Liver (tissue), 9 donors: ENCODE measurements around the gene UBE2K. TPM values are rescaled to one million over a fixed set of nuclear protein-coding genes. Genes with fewer than 3 reads are reported as not detected.

Experiments
- DNase-seq: peaks from one replicate; pipeline ENCODE4 v3.0.0-alpha.2; 2017; ENCODE audit warnings: low spot score
- H3K27ac ChIP-seq, 2 donors: one replicate each; pipeline ENCODE4 v1.7.0; 2013; ENCODE audit warnings: inconsistent platforms in 2 of 2, low read length in 2 of 2, control low read depth in 1 of 2, low read depth in 1 of 2, mild to moderate bottlenecking in 1 of 2
- H3K27me3 ChIP-seq, 4 donors: one replicate each; pipeline versions ENCODE4 v1.6.1 to v1.7.0; 2013; ENCODE audit warnings: low read length in 3 of 4, inconsistent platforms in 1 of 4, mild to moderate bottlenecking in 1 of 4, moderate library complexity in 1 of 4; ENCODE audit not compliant: control insufficient read depth in 4 of 4, insufficient read depth in 4 of 4
- H3K36me3 ChIP-seq, 4 donors: one replicate each; pipeline versions ENCODE4 v1.6.1 to v1.7.0; 2013; ENCODE audit warnings: low read length in 3 of 4, mild to moderate bottlenecking in 3 of 4, low read depth in 1 of 4, moderate library complexity in 1 of 4; ENCODE audit not compliant: control insufficient read depth in 4 of 4, insufficient read depth in 3 of 4
- H3K4me1 ChIP-seq, 4 donors: one replicate each; pipeline versions ENCODE4 v1.6.1 to v1.7.0; 2013; ENCODE audit warnings: low read length in 3 of 4, mild to moderate bottlenecking in 3 of 4, moderate library complexity in 1 of 4; ENCODE audit not compliant: control insufficient read depth in 4 of 4, insufficient read depth in 4 of 4
- H3K4me3 ChIP-seq, 3 donors: one replicate each; pipeline versions ENCODE4 v1.6.1 to v1.7.0; 2013; ENCODE audit warnings: low read length in 3 of 3, control low read depth in 1 of 3, low read depth in 1 of 3, mild to moderate bottlenecking in 1 of 3
- H3K9ac ChIP-seq, 2 donors: one replicate each; pipeline ENCODE4 v1.7.0; 2013; ENCODE audit warnings: low read length in 2 of 2, mild to moderate bottlenecking in 2 of 2, moderate library complexity in 2 of 2, control low read depth in 1 of 2, low read depth in 1 of 2
- H3K9me3 ChIP-seq, 4 donors: one replicate each; pipeline versions ENCODE4 v1.6.1 to v1.7.0; 2013; ENCODE audit warnings: low read length in 3 of 4; ENCODE audit not compliant: control insufficient read depth in 4 of 4
- FOXA1 ChIP-seq: IDR thresholded peaks from 2 replicates; pipeline ENCODE4 v1.6.1; 2016; ENCODE audit warnings: antibody characterized with exemption
- FOXA2 ChIP-seq: IDR thresholded peaks from 2 replicates; pipeline ENCODE4 v1.6.1; 2016; ENCODE audit warnings: antibody characterized with exemption
- GABPA ChIP-seq, 2 donors: IDR thresholded peaks in 1 of 2; conservative IDR thresholded peaks in 1 of 2; 2 replicates each; pipeline ENCODE4 v1.6.1; 2016; ENCODE audit warnings: antibody characterized with exemption in 2 of 2, mild to moderate bottlenecking in 1 of 2, moderate library complexity in 1 of 2
- JUND ChIP-seq, 2 donors: IDR thresholded peaks; 2 replicates each; pipeline ENCODE4 v1.6.1; 2016; ENCODE audit warnings: antibody characterized with exemption in 2 of 2
- NR2F2 ChIP-seq: IDR thresholded peaks from 2 replicates; pipeline ENCODE4 v1.6.1; 2016; ENCODE audit warnings: antibody characterized with exemption
- RAD21 ChIP-seq, 2 donors: IDR thresholded peaks; 2 replicates each; pipeline ENCODE4 v1.6.1; 2016; ENCODE audit warnings: antibody characterized with exemption in 2 of 2, mild to moderate bottlenecking in 2 of 2
- SP1 ChIP-seq: IDR thresholded peaks from 2 replicates; pipeline ENCODE4 v1.6.1; 2018; ENCODE audit warnings: antibody characterized with exemption, mild to moderate bottlenecking
- TAF1 ChIP-seq: conservative IDR thresholded peaks from 2 replicates; pipeline ENCODE4 v1.6.1; 2016; ENCODE audit warnings: antibody characterized with exemption, mild to moderate bottlenecking
- YY1 ChIP-seq: IDR thresholded peaks from 2 replicates; pipeline ENCODE4 v1.6.1; 2016; ENCODE audit warnings: antibody characterized with exemption, mild to moderate bottlenecking
- WGBS: extraction: QIAGEN DNeasy Blood & Tissue Kit; methylation state at CpG from one replicate; pipeline ENCODE4 v1.1.7; 2013; 5-methylcytosine and 5-hydroxymethylcytosine counted together
- polyA plus RNA-seq, 2 donors: library from polyadenylated mRNA; stranded (reverse) in 1 of 2; unstranded in 1 of 2; fragments of 200-250 nt in 1 of 2; fragments of >200 nt in 1 of 2; fragmentation: Nextera tagmentation in 1 of 2; extraction: Ambion mirVana in 1 of 2; gene quantifications; one replicate each; pipeline versions ENCODE4 v1.2.1 to v1.2.3, GENCODE V29; 2013 to 2015
- total RNA-seq, 2 donors: library from RNA; depleted of rRNA; stranded (reverse); fragments of >200 nt; gene quantifications; one replicate each; pipeline ENCODE4 v1.2.3, GENCODE V29; 2014
- TF ChIP-seq, protein P1 (sequence below): IDR thresholded peaks from 2 replicates; pipeline ENCODE4 v1.6.1; 2016; ENCODE audit warnings: antibody characterized with exemption, mild to moderate bottlenecking
- TF ChIP-seq, protein P2 (sequence below): IDR thresholded peaks from 2 replicates; pipeline ENCODE4 v1.6.1; 2016; ENCODE audit warnings: antibody characterized with exemption
- TF ChIP-seq, protein P3 (sequence below): IDR thresholded peaks from 2 replicates; pipeline ENCODE4 v1.6.1; 2016; ENCODE audit warnings: antibody characterized with exemption
- TF ChIP-seq, protein P4 (sequence below): fragments of 150-350 bp; IDR thresholded peaks from 2 replicates; pipeline ENCODE4 v1.5.1; 2017; ENCODE audit warnings: improper control_type of control experiment, low read depth, low read length; ENCODE audit not compliant: missing input control
- donor health status: healthy.
- donor health status: healthy.
- donor health status: healthy.
- donor health status: healthy.
- donor health status: healthy.

UBE2K gene
- total and polyA plus RNA-seq, 4 donors, result 21.5 to 45.3 (median 26.0) TPM

DNA sequence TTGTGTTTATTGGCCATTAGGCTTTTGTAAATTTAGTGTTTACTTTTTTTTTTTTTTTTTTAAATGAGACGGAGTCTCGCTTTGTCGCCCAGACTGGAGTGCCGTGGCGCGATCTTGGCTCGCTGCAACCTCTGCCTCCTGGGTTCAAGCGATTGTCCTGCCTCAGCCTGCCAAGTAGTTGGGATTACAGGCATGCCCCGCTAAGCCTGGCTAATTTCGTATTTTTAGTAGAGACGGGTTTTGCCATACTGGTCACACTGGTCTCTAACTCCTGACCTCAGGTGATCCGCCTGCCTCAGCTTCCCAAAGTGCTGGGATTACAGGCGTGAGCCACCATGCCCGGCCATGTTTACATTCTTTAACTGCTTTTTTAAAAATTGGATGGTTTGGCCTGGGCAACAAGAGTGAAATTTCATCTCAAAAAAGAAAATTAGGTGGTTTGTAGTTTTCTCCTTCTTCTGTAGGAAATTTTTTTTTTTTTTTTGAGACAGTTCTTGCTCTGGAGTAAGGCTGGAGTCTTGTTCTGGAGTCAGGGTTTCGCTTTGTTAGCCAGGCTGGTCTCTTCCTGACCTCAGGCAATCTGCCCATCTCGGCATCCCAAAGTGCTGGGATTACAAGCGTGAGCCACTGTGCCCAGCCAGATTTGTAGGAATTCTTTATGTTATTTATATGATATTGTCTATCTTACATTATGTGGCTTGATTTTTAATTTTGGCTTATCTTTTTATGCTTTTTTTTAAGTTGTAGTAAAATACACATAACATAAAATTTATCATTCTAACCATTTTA, 15.1 kb downstream of the UBE2K start (continued):
- TF ChIP-seq, protein P1, sequence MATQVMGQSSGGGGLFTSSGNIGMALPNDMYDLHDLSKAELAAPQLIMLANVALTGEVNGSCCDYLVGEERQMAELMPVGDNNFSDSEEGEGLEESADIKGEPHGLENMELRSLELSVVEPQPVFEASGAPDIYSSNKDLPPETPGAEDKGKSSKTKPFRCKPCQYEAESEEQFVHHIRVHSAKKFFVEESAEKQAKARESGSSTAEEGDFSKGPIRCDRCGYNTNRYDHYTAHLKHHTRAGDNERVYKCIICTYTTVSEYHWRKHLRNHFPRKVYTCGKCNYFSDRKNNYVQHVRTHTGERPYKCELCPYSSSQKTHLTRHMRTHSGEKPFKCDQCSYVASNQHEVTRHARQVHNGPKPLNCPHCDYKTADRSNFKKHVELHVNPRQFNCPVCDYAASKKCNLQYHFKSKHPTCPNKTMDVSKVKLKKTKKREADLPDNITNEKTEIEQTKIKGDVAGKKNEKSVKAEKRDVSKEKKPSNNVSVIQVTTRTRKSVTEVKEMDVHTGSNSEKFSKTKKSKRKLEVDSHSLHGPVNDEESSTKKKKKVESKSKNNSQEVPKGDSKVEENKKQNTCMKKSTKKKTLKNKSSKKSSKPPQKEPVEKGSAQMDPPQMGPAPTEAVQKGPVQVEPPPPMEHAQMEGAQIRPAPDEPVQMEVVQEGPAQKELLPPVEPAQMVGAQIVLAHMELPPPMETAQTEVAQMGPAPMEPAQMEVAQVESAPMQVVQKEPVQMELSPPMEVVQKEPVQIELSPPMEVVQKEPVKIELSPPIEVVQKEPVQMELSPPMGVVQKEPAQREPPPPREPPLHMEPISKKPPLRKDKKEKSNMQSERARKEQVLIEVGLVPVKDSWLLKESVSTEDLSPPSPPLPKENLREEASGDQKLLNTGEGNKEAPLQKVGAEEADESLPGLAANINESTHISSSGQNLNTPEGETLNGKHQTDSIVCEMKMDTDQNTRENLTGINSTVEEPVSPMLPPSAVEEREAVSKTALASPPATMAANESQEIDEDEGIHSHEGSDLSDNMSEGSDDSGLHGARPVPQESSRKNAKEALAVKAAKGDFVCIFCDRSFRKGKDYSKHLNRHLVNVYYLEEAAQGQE, result no peak
- no peak for TF ChIP-seq FOXA1
- no peak for TF ChIP-seq NR2F2

DNA sequence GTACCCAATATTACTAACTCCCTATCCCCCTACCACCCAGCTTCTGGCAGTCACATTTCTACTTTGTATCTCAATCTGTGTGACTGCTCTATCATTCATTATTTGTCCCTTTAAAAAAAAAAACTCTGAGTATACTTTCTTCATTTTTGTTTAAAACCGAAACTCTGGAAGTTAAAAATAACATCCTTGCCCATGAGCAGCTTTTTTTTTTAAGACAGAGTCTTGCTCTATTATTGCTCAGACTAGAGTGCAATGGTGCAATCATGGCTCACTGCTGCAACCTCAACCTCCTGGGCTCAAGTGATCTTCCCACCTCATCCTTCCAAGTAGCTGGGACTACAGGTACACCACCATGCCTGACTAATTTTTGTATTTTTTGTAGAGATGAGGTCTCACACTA, 15.8 kb downstream of the UBE2K start:
- Histone ChIP-seq H3K9me3 (no peaks in the 10 kb centered on the region), H3K27ac (no peak overlapping the region), H3K27me3 (no peaks in the 10 kb centered on the region), H3K9ac (no peak overlapping the region), H3K36me3 (peaks cover 0 to 2% (median 0%) of the 10 kb centered on the region in 4 donors), H3K4me1 (peaks cover 1 to 15% (median 7%) of the 10 kb centered on the region in 4 donors), H3K4me3 (no peak overlapping the region)
- 63% methylated on average over 1 of the region's 1 CpG for WGBS
- DNase-seq, result no peak
- TF ChIP-seq RAD21 (IDR thresholded peaks at IDR 0.05) (no peak), YY1 (no peak), FOXA2 (no peak), JUND (IDR thresholded peaks at IDR 0.05) (no peak), GABPA (IDR thresholded peaks at IDR 0.05 in 1 of 2, conservative IDR thresholded peaks at IDR 0.05 in 1 of 2) (no peak), TAF1 (no peak), NR2F2 (no peak), SP1 (no peak)
- TF ChIP-seq, protein P2, sequence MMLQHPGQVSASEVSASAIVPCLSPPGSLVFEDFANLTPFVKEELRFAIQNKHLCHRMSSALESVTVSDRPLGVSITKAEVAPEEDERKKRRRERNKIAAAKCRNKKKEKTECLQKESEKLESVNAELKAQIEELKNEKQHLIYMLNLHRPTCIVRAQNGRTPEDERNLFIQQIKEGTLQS, result no peak
- TF ChIP-seq, protein P1, result no peak
- TF ChIP-seq, protein P3, sequence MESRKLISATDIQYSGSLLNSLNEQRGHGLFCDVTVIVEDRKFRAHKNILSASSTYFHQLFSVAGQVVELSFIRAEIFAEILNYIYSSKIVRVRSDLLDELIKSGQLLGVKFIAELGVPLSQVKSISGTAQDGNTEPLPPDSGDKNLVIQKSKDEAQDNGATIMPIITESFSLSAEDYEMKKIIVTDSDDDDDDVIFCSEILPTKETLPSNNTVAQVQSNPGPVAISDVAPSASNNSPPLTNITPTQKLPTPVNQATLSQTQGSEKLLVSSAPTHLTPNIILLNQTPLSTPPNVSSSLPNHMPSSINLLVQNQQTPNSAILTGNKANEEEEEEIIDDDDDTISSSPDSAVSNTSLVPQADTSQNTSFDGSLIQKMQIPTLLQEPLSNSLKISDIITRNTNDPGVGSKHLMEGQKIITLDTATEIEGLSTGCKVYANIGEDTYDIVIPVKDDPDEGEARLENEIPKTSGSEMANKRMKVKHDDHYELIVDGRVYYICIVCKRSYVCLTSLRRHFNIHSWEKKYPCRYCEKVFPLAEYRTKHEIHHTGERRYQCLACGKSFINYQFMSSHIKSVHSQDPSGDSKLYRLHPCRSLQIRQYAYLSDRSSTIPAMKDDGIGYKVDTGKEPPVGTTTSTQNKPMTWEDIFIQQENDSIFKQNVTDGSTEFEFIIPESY, result no peak
- TF ChIP-seq, protein P4, sequence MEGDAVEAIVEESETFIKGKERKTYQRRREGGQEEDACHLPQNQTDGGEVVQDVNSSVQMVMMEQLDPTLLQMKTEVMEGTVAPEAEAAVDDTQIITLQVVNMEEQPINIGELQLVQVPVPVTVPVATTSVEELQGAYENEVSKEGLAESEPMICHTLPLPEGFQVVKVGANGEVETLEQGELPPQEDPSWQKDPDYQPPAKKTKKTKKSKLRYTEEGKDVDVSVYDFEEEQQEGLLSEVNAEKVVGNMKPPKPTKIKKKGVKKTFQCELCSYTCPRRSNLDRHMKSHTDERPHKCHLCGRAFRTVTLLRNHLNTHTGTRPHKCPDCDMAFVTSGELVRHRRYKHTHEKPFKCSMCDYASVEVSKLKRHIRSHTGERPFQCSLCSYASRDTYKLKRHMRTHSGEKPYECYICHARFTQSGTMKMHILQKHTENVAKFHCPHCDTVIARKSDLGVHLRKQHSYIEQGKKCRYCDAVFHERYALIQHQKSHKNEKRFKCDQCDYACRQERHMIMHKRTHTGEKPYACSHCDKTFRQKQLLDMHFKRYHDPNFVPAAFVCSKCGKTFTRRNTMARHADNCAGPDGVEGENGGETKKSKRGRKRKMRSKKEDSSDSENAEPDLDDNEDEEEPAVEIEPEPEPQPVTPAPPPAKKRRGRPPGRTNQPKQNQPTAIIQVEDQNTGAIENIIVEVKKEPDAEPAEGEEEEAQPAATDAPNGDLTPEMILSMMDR, result no peak
